ENCODE measurements around the gene IP6K2.
"Not testable (repeated sequence)": the region's sequence is repeated elsewhere in the genome, so short reads cannot be mapped to it uniquely, and the experiment has no call there.

The IP6K2 gene

GRCh38 chr3:48723725-48724124, 6.7 kb upstream of the IP6K2 start:
- no peaks in the 10 kb centered on the region for H3K4me1 ChIP-seq (ENCODE audit: insufficient read depth, insufficient read length)
- no peaks in the 10 kb centered on the region for H3K27me3 ChIP-seq (ENCODE audit: insufficient read depth, insufficient read length)
- TF ChIP-seq YY1 (IDR thresholded peaks at IDR 0.05; ENCODE audit: insufficient read depth, insufficient read length) (no peak), ZNF274 (IDR thresholded peaks at IDR 0.05; ENCODE audit: low read depth, low read length) (no peak), SUZ12 (IDR thresholded peaks at IDR 0.05; ENCODE audit: extremely low read depth, insufficient read depth, insufficient read length) (no peak)
- DNase-seq (ENCODE audit: low read depth, low spot score) = no peak
- H3K9ac ChIP-seq (ENCODE audit: insufficient read length, low read depth) = no peak overlapping the region
- H3K9me3 ChIP-seq (ENCODE audit: insufficient read depth, low read length) = peaks cover 12% of the 10 kb centered on the region; the same call in 1 of the 2 replicates
- H3K36me3 ChIP-seq (ENCODE audit: insufficient read depth, insufficient read length, low read length) = no peaks in the 10 kb centered on the region
- no peak overlapping the region for H3K4me3 ChIP-seq (ENCODE audit: insufficient read length, low read depth)

DNA sequence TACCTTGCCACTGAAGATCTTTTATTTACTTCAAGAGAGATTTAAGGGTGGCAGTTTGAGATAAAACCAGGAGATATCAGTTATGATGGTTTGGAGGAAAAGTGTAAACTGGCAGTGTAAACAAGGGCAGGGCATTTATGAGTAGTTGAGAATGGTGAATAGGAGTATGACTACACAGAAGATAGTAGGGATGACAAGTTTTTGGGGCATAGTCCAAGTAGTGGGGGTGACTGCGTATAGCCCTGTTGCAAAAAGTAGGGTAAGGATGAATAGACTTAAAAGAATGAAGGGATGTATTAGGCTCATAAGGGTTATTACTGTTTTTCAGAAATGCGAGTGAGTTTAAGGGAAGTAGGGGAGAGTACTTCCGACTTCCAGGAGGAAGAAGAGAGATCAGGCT, 6.3 kb upstream of the IP6K2 start:
- H3K9me3 ChIP-seq (ENCODE audit: insufficient read depth, low read length) = peaks cover 12% of the 10 kb centered on the region; the same call in 1 of the 2 replicates
- not testable (repeated sequence) for H3K36me3 ChIP-seq (ENCODE audit: insufficient read depth, insufficient read length, low read length); DNase-seq (ENCODE audit: low read depth, low spot score); H3K4me3 ChIP-seq (ENCODE audit: insufficient read length, low read depth); H3K27me3 ChIP-seq (ENCODE audit: insufficient read depth, insufficient read length); H3K4me1 ChIP-seq (ENCODE audit: insufficient read depth, insufficient read length); H3K9ac ChIP-seq (ENCODE audit: insufficient read length, low read depth)

- H3K9me3 ChIP-seq (ENCODE audit: insufficient read depth, low read length) = no peaks in the 10 kb centered on the region
- H3K4me1 ChIP-seq (ENCODE audit: insufficient read depth, insufficient read length) = peaks cover 5% of the 10 kb centered on the region
- TF ChIP-seq YY1 (IDR thresholded peaks at IDR 0.05; ENCODE audit: insufficient read depth, insufficient read length) = peak; percentile 63
- no peak for TF ChIP-seq SUZ12 (IDR thresholded peaks at IDR 0.05; ENCODE audit: extremely low read depth, insufficient read depth, insufficient read length)
- TF ChIP-seq ZNF274 (IDR thresholded peaks at IDR 0.05; ENCODE audit: low read depth, low read length) = no peak
- peak overlapping the region; percentile 93 for H3K9ac ChIP-seq (ENCODE audit: insufficient read length, low read depth)
- peaks cover 31% of the 10 kb centered on the region for H3K36me3 ChIP-seq (ENCODE audit: insufficient read depth, insufficient read length, low read length)
- peak overlapping the region; percentile 81 for H3K4me3 ChIP-seq (ENCODE audit: insufficient read length, low read depth)
- no peak for DNase-seq (ENCODE audit: low read depth, low spot score)
- no peaks in the 10 kb centered on the region for H3K27me3 ChIP-seq (ENCODE audit: insufficient read depth, insufficient read length)
Measured at GRCh38 chr3:48716508-48716981, 476 bp downstream of the IP6K2 start.

DNA sequence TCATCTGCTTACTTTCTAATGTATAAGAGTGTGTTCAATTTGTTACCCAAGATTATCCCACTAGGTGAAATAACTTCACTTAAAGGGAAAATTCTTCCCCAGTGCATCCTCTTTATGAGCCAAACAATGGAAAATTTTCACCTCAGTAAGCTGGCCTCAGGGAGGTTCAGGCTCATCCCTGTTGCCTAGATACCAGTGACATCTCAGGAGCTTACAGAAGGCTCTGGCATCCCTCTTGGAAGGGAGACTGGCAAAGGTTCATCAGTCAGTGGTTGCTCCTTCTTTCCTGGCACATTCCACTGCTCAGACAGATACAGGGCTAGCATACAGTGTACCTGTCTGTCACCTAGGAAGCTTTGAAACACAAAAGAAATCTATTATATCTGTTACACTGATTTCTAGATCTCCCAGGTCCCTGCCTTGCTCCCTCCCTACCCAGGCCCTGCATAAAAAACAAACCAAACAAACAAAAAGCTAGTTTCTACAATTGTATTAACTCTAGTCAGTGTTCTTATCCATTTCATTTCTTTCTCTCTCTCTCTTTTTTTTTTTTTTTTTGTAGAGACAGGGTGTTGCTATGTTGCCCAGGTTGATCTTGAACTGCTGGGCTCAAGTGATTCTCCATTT, 1.7 kb downstream of the IP6K2 start:
- H3K9ac ChIP-seq (ENCODE audit: insufficient read length, low read depth) = no peak overlapping the region
- no peaks in the 10 kb centered on the region for H3K27me3 ChIP-seq (ENCODE audit: insufficient read depth, insufficient read length)
- peaks cover 5% of the 10 kb centered on the region for H3K4me1 ChIP-seq (ENCODE audit: insufficient read depth, insufficient read length)
- no peak for DNase-seq (ENCODE audit: low read depth, low spot score)
- no peaks in the 10 kb centered on the region for H3K9me3 ChIP-seq (ENCODE audit: insufficient read depth, low read length)
- peak overlapping the region; percentile 9 for H3K4me3 ChIP-seq (ENCODE audit: insufficient read length, low read depth)
- TF ChIP-seq YY1 (IDR thresholded peaks at IDR 0.05; ENCODE audit: insufficient read depth, insufficient read length) (no peak), ZNF274 (IDR thresholded peaks at IDR 0.05; ENCODE audit: low read depth, low read length) (no peak), SUZ12 (IDR thresholded peaks at IDR 0.05; ENCODE audit: extremely low read depth, insufficient read depth, insufficient read length) (no peak)
- H3K36me3 ChIP-seq (ENCODE audit: insufficient read depth, insufficient read length, low read length) = peaks cover 42% of the 10 kb centered on the region

DNA sequence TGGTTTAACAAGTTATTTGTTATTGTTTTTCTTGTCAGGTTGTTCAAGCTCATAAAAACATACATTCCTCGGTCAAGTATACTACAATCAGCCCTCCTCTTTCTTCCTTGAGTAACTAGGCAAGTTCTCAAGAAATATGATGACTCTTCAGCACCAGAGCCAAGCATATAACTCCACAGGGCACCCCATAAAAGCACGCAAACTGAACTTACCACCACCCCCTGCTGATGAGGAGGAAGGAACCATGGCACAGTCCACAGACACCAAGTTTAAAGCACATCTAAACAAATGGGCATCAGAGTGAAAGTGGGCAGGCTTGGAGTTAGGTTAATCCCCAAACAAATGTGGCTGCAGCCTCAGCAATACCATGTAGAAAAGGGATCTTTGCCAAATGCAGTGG, 5.3 kb downstream of the IP6K2 start:
- no peaks in the 10 kb centered on the region for H3K27me3 ChIP-seq (ENCODE audit: insufficient read depth, insufficient read length)
- TF ChIP-seq SUZ12 (IDR thresholded peaks at IDR 0.05; ENCODE audit: extremely low read depth, insufficient read depth, insufficient read length) (no peak), ZNF274 (IDR thresholded peaks at IDR 0.05; ENCODE audit: low read depth, low read length) (no peak), YY1 (IDR thresholded peaks at IDR 0.05; ENCODE audit: insufficient read depth, insufficient read length) (no peak)
- H3K4me3 ChIP-seq (ENCODE audit: insufficient read length, low read depth) = no peak overlapping the region
- DNase-seq (ENCODE audit: low read depth, low spot score) = no peak
- no peaks in the 10 kb centered on the region for H3K9me3 ChIP-seq (ENCODE audit: insufficient read depth, low read length)
- H3K9ac ChIP-seq (ENCODE audit: insufficient read length, low read depth) = no peak overlapping the region
- H3K36me3 ChIP-seq (ENCODE audit: insufficient read depth, insufficient read length, low read length) = peaks cover 74% of the 10 kb centered on the region
- H3K4me1 ChIP-seq (ENCODE audit: insufficient read depth, insufficient read length) = peaks cover 7% of the 10 kb centered on the region

- no peak for TF ChIP-seq ZNF274 (IDR thresholded peaks at IDR 0.05; ENCODE audit: low read depth, low read length)
- no peak for TF ChIP-seq SUZ12 (IDR thresholded peaks at IDR 0.05; ENCODE audit: extremely low read depth, insufficient read depth, insufficient read length)
- TF ChIP-seq YY1 (IDR thresholded peaks at IDR 0.05; ENCODE audit: insufficient read depth, insufficient read length) = no peak
- peaks cover 7% of the 10 kb centered on the region for H3K4me1 ChIP-seq (ENCODE audit: insufficient read depth, insufficient read length)
- no peak for DNase-seq (ENCODE audit: low read depth, low spot score)
- H3K9me3 ChIP-seq (ENCODE audit: insufficient read depth, low read length) = no peaks in the 10 kb centered on the region
- no peak overlapping the region for H3K9ac ChIP-seq (ENCODE audit: insufficient read length, low read depth)
- no peaks in the 10 kb centered on the region for H3K27me3 ChIP-seq (ENCODE audit: insufficient read depth, insufficient read length)
- H3K36me3 ChIP-seq (ENCODE audit: insufficient read depth, insufficient read length, low read length) = peaks cover 81% of the 10 kb centered on the region
- H3K4me3 ChIP-seq (ENCODE audit: insufficient read length, low read depth) = no peak overlapping the region
Measured at GRCh38 chr3:48709051-48709461, 8.0 kb downstream of the IP6K2 start.

DNA sequence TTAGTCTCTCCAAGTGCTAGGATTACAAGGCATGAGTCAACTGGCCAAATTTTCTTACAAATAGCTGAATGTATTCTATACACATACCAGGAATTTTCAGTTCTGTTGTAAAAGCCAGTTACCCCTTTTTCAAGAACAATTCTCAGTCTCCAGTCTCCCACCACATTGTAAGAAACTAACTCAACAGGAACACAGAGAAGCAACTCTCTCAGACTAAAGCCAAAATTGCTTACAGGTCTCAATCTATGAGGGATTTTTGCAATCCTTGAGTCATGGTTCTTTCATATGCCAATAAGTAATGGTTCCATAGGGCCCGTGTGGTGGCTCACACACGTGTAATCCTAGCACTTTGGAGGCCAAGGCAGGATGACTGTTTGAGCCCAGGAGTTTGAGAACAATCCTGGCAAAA, 8.5 kb downstream of the IP6K2 start:
- H3K27me3 ChIP-seq (ENCODE audit: insufficient read depth, insufficient read length) = no peaks in the 10 kb centered on the region
- no peak overlapping the region for H3K9ac ChIP-seq (ENCODE audit: insufficient read length, low read depth)
- TF ChIP-seq ZNF274 (IDR thresholded peaks at IDR 0.05; ENCODE audit: low read depth, low read length) (no peak), YY1 (IDR thresholded peaks at IDR 0.05; ENCODE audit: insufficient read depth, insufficient read length) (no peak), SUZ12 (IDR thresholded peaks at IDR 0.05; ENCODE audit: extremely low read depth, insufficient read depth, insufficient read length) (no peak)
- no peaks in the 10 kb centered on the region for H3K9me3 ChIP-seq (ENCODE audit: insufficient read depth, low read length)
- peaks cover 7% of the 10 kb centered on the region for H3K4me1 ChIP-seq (ENCODE audit: insufficient read depth, insufficient read length)
- peaks cover 79% of the 10 kb centered on the region for H3K36me3 ChIP-seq (ENCODE audit: insufficient read depth, insufficient read length, low read length)
- H3K4me3 ChIP-seq (ENCODE audit: insufficient read length, low read depth) = no peak overlapping the region
- no peak for DNase-seq (ENCODE audit: low read depth, low spot score)
